Subcutaneous abdominal adipose tissue (tissue), 5 donors: ENCODE measurements around the gene RASIP1.

Experiments used
- H3K27ac ChIP-seq: one replicate; pipeline ENCODE4 v1.7.0; 2013; ENCODE audit warnings: low read depth, mild to moderate bottlenecking, inconsistent platforms, low read length, moderate library complexity
- H3K27me3 ChIP-seq, 5 donors: one replicate each; pipeline ENCODE4 v1.7.0; 2013; ENCODE audit warnings: low read length in 5 of 5, inconsistent platforms in 1 of 5; ENCODE audit not compliant: control insufficient read depth in 5 of 5, insufficient read depth in 4 of 5
- H3K36me3 ChIP-seq, 5 donors: one replicate each; pipeline ENCODE4 v1.7.0; 2013; ENCODE audit warnings: low read length in 5 of 5; ENCODE audit not compliant: control insufficient read depth in 5 of 5, insufficient read depth in 5 of 5
- H3K4me1 ChIP-seq, 5 donors: one replicate each; pipeline ENCODE4 v1.7.0; 2013; ENCODE audit warnings: low read length in 5 of 5, mild to moderate bottlenecking in 3 of 5, moderate library complexity in 1 of 5; ENCODE audit not compliant: control insufficient read depth in 5 of 5, insufficient read depth in 5 of 5
- H3K4me3 ChIP-seq, 5 donors: one replicate each; pipeline ENCODE4 v1.7.0; 2013; ENCODE audit warnings: low read length in 5 of 5, low read depth in 1 of 5
- H3K9ac ChIP-seq, 5 donors: one replicate each; pipeline ENCODE4 v1.7.0; 2013; ENCODE audit warnings: low read length in 5 of 5, mild to moderate bottlenecking in 4 of 5, moderate library complexity in 3 of 5
- H3K9me3 ChIP-seq, 5 donors: one replicate each; pipeline ENCODE4 v1.7.0; 2013; ENCODE audit warnings: low read length in 5 of 5; ENCODE audit not compliant: control insufficient read depth in 5 of 5
- donor health status: healthy.
- donor health status: healthy.
- donor health status: healthy.
- donor health status: healthy.
- donor health status: healthy.

RASIP1 gene

DNA sequence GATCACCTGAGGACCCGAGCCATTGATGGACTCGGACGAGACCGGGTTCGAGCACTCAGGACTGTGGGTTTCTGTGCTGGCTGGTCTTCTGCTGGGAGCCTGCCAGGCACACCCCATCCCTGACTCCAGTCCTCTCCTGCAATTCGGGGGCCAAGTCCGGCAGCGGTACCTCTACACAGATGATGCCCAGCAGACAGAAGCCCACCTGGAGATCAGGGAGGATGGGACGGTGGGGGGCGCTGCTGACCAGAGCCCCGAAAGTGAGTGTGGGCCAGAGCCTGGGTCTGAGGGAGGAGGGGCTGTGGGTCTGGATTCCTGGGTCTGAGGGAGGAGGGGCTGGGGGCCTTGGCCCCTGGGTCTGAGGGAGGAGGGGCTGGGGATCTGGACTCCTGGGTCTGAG is 15.8 kb upstream of the RASIP1 start:
- Histone ChIP-seq H3K36me3 (no peaks in the 10 kb centered on the region), H3K9me3 (no peaks in the 10 kb centered on the region), H3K4me3 (no peak overlapping the region), H3K27me3 (peaks cover 2 to 17% (median 11%) of the 10 kb centered on the region in 5 donors), H3K4me1 (peaks cover 0 to 29% (median 19%) of the 10 kb centered on the region in 5 donors), H3K9ac (no peak overlapping the region), H3K27ac (no peak overlapping the region)

- Histone ChIP-seq H3K9me3 (no peaks in the 10 kb centered on the region), H3K4me1 (peaks cover 0 to 30% (median 19%) of the 10 kb centered on the region in 5 donors), H3K4me3 (no peak overlapping the region), H3K27me3 (peaks cover 6 to 21% (median 14%) of the 10 kb centered on the region in 5 donors), H3K36me3 (peaks cover 0 to 1% (median 0%) of the 10 kb centered on the region in 5 donors), H3K9ac (no peak overlapping the region), H3K27ac (no peak overlapping the region)
Measured at GRCh38 chr19:48755787-48756186, 15.4 kb upstream of the RASIP1 start.

- Histone ChIP-seq H3K4me3 (no peak within 1 kb of the TSS), H3K9ac (no peak within 1 kb of the TSS), H3K27ac (no peak within 1 kb of the TSS), H3K4me1 (peaks cover 0 to 34% (median 19%) of the 10 kb centered on the region in 5 donors), H3K36me3 (peaks cover 0 to 7% (median 3%) of the 10 kb centered on the region in 5 donors), H3K27me3 (peaks cover 12 to 22% (median 14%) of the 10 kb centered on the region in 5 donors), H3K9me3 (no peaks in the 10 kb centered on the region)
Measured at GRCh38 chr19:48755084-48755641, 14.8 kb upstream of the RASIP1 start, which contains the start of gene FGF21. TSS of gene FGF21 (plus strand) at chr19:48755524. CDS start at chr19:48756237, 713 bp downstream.

DNA sequence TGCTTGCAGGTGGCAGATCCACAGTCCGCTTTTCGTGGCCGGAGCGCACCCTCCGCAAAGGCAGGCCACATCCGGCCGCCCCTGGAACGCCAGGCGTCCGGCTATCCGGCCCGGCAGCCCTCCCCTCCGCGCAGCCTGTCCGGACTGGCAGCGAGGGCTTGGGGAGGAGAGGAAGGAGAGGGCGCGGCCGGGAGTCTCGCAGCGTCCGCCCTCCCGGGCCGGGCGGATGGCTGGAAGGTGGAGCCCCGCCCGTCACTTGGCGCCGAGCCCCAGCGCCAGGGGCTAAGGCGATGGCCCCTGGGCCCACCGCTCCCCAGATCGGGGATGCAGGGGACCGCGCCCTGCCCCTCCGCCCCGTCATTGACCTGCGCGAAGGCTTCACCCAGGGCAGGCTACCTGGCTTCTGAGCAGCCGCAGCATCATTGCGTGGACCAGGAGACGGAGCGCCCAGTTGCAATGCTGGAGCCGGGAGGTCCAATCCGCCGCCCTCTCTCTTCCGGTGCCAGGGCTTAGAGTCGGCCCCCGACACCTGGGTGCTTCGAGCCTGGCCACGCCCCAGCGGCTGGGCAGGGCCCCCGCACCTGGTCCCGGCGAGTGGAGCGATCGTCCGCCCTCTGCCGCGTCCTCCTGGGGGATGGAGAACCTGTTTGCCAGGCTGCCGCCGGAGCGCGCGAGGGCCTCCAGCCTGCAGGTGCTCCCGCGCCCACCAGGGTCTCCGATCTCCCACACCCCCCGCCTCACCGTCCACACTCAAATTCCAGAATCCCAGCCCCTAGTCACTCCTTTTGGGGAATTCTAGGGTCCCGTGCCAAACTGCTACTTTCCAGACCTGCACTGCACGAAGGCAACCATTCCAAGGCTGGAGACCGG is 12.3 kb upstream of the RASIP1 start, which contains the start of gene FUT1:
Gene FUT1 (minus strand): TSS at position 146 of the 870 bp plus-strand sequence. CDS start 1,360 bp downstream, outside the sequence.
- Histone ChIP-seq H3K9me3 (no peaks in the 10 kb centered on the region), H3K27ac (peak within 1 kb of the TSS; percentile 67), H3K27me3 (peaks cover 12 to 23% (median 18%) of the 10 kb centered on the region in 5 donors), H3K9ac (peak within 1 kb of the TSS in 4 of 5 donors; percentile 39 to 72 (median 52)), H3K4me3 (peak within 1 kb of the TSS; percentile 41 to 77 (median 69)), H3K36me3 (peaks cover 0 to 10% (median 5%) of the 10 kb centered on the region in 5 donors), H3K4me1 (peaks cover 0 to 41% (median 19%) of the 10 kb centered on the region in 5 donors)

DNA sequence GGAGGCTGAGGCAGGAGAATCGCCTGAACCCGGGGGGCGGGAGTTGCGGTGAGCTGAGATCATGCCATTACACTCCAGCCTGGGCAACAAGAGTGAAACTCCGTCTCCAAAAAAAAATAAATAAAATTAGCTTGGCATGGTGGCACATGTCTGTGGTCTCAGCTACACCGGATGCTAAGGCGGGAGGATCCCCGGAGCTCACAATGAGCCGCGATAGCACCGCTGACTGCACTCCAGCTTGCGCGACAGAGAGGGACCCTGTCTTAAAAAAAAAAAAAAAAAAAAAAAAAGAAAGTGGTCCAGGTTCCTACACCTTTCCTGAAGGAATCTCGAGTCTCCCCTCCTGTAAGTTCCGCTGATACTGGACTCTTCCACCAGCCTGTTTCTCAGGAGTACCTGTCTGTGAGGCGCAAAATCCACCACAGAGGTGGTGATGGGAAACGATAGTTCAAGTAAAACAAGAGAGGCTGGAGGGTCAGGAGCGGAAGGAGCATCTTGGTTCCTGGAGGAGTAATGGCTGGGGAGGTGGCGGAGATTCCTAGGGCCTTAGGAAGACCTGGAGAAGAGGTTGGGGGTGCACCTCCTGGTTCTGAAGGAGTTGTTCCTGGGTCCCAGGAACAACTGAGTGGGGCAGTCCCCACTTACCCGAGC is 11.6 kb upstream of the RASIP1 start:
- H3K4me3 ChIP-seq: peak overlapping the region; percentile 41 to 77 (median 69)
- peak overlapping the region; percentile 67 for H3K27ac ChIP-seq
- no peaks in the 10 kb centered on the region for H3K9me3 ChIP-seq
- H3K27me3 ChIP-seq: peaks cover 12 to 23% (median 18%) of the 10 kb centered on the region in 5 donors
- H3K9ac ChIP-seq: peak overlapping the region in 3 of 5 donors; percentile 39 to 72 (median 56)
- peaks cover 0 to 45% (median 20%) of the 10 kb centered on the region in 5 donors for H3K4me1 ChIP-seq
- peaks cover 0 to 10% (median 5%) of the 10 kb centered on the region in 5 donors for H3K36me3 ChIP-seq

- H3K4me3 ChIP-seq: peak overlapping the region in 4 of 5 donors; percentile 8 to 77 (median 52)
Measured at GRCh38 chr19:48750771-48751504, 10.5 kb upstream of the RASIP1 start.

GRCh38 chr19:48750351-48750750 is 9.9 kb upstream of the RASIP1 start:
- Histone ChIP-seq H3K36me3 (peaks cover 0 to 10% (median 5%) of the 10 kb centered on the region in 5 donors), H3K4me1 (peaks cover 0 to 49% (median 16%) of the 10 kb centered on the region in 5 donors), H3K4me3 (peak overlapping the region in 1 of 5 donors; percentile 77), H3K9ac (no peak overlapping the region), H3K27ac (no peak overlapping the region), H3K27me3 (peaks cover 12 to 28% (median 24%) of the 10 kb centered on the region in 5 donors), H3K9me3 (peaks cover 0 to 1% (median 0%) of the 10 kb centered on the region in 5 donors)

More at GRCh38 chr19:48750771-48751504, 10.5 kb upstream of the RASIP1 start:
- Histone ChIP-seq H3K27me3 (peaks cover 12 to 23% (median 22%) of the 10 kb centered on the region in 5 donors), H3K36me3 (peaks cover 0 to 10% (median 5%) of the 10 kb centered on the region in 5 donors), H3K27ac (peak overlapping the region; percentile 67), H3K9ac (peak overlapping the region in 1 of 5 donors; percentile 44), H3K9me3 (no peaks in the 10 kb centered on the region), H3K4me1 (peaks cover 0 to 49% (median 21%) of the 10 kb centered on the region in 5 donors)

- Histone ChIP-seq H3K4me3 (no peak overlapping the region), H3K27ac (no peak overlapping the region), H3K36me3 (peaks cover 0 to 10% (median 5%) of the 10 kb centered on the region in 5 donors), H3K27me3 (peaks cover 12 to 29% (median 24%) of the 10 kb centered on the region in 5 donors), H3K9ac (no peak overlapping the region), H3K9me3 (peaks cover 0 to 3% (median 0%) of the 10 kb centered on the region in 5 donors), H3K4me1 (peaks cover 0 to 49% (median 16%) of the 10 kb centered on the region in 5 donors)
Measured at GRCh38 chr19:48749571-48750198, 9.3 kb upstream of the RASIP1 start.
